PFSK-1 (cell line): ENCODE data around the gene CALML3.

Source experiments
- FOXP2 ChIP-seq: optimal IDR thresholded peaks from 2 replicates; pipeline ENCODE3; 2011; ENCODE audit warnings: borderline replicate concordance, control low read depth, inconsistent platforms; ENCODE audit not compliant: insufficient read depth; ENCODE audit errors: extremely low read length, extremely low read depth
- REST ChIP-seq, 2 experiments: IDR thresholded peaks; 2 replicates each; pipeline versions ENCODE4 v1.6.1 to v1.8.0; 2011 to 2012; ENCODE audit warnings: low read depth in 2 of 2, low read length in 2 of 2, control low read depth in 1 of 2, inconsistent platforms in 1 of 2, mild to moderate bottlenecking in 1 of 2, moderate library complexity in 1 of 2; ENCODE audit not compliant: insufficient read depth in 1 of 2
- TAF1 ChIP-seq: IDR thresholded peaks from 2 replicates; pipeline ENCODE4 v1.6.1; 2012; ENCODE audit warnings: low read length, control low read depth, borderline replicate concordance; ENCODE audit not compliant: insufficient read depth

DNA sequence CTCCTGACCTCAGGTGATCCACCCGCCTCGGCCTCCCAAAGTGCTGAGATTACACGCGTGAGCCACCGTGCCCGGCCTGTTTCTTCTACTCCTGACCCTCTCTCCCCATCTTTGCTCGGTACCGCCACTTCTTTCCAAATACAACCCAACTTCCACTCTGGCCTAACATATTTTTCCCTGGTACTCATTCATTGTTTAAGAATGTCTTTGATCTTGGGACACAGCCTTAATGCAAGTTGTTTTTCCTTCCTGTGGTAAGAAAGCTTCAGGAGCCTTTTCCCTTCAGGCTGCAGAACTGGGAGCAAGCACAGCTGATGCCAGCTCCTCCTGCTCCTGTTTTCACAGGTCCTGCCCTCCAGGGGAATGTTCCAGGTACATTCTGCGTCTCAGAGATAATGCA, 13.7 kb downstream of the CALML3 start:
- TF ChIP-seq FOXP2 (no peak), TAF1 (no peak), REST (IDR thresholded peaks at IDR 0.05; ENCODE audit: insufficient read depth in 1 of 2, low read depth in 2 of 2, low read length in 2 of 2) (no peak)
